ENCODE data around the gene BRIP1. TPM values are rescaled to one million over a fixed set of nuclear protein-coding genes. Genes with fewer than 3 reads are reported as not detected.
A peak's percentile ranks its signal among the peaks of the same experiment; 100 is the strongest.

The BRIP1 gene
- total RNA-seq, 2 donors from 2014 or later: 24.1 to 24.3 TPM

DNA sequence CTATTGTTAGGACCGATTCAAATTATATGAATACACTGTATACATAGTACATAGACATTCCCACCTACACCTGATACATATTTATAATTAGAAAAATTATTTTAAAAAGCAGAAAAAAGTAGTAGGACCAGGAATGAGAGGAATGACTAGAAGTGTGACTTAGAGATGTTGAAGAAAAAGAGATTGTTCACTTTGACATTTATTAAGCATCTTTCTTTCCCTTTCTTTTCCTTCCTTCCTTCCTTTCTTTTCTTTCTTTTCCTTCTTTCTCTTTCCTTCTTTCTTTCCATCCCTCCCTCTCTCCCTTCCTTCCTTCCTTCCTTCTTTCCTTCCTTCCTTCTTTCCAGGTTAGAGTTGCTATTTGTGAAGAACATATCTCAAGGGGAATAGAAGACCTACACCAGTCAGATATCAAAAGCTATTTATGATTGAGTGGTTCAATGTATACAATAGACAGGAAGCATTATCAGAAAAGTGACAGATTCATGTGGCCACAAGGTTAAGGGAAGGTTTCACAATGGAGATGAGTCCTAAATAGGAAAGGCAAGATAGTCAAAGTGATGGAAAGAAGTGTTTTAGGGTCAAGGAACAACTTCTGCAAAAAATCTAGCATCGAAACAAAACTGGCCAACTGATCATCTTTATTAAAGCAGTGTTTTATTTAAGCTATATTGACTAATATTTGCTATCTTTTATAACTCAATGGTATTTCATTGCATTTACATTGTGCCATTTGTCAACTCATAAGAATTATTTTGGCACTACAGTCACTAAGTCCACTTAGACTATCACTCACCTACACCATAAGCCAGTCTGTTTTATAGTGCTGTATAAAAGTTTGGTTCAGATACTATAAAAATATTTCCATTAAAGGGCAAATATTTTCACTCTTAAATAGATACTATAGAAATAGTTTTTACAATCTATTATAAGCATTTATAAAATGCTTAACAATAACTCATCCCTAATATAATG, 218.2 kb downstream of the BRIP1 start:
- ATAC-seq (no peak), DNase-seq (ENCODE audit: low spot score in 2 of 2) (no peak)
- no peaks in the 10 kb centered on the region for H3K9me3 Mint-ChIP-seq
- no peak overlapping the region for H3K27ac Mint-ChIP-seq
- H3K36me3 Mint-ChIP-seq: no peaks in the 10 kb centered on the region

- ATAC-seq (no peak), DNase-seq (ENCODE audit: low spot score in 2 of 2) (no peak)
- H3K9me3 Mint-ChIP-seq: no peaks in the 10 kb centered on the region
- no peaks in the 10 kb centered on the region for H3K36me3 Mint-ChIP-seq
- H3K27ac Mint-ChIP-seq: no peak overlapping the region
Observed at GRCh38 chr17:61642768-61643167, 220.6 kb downstream of the BRIP1 start.

DNA sequence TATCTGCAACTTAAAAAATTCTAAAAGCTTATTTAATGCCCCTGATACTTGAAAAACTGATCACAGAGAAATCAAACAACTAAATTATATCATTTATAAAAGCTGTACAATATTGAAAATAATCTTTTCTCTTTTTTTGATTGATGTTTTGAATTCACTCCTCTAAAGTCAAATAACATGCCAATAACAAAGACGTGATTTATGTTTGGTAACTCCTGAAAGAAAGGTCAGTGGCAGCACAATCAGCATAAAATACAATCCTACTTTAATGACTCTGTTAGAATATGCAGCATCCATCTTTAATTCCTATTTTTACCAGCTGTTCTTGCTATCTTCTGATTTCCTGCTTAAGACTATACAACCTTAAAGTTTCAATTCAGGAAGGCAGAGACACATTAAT, 221.6 kb downstream of the BRIP1 start:
- H3K36me3 Mint-ChIP-seq: no peaks in the 10 kb centered on the region
- DNase-seq (ENCODE audit: low spot score in 2 of 2) (no peak), ATAC-seq (no peak)
- no peak overlapping the region for H3K27ac Mint-ChIP-seq
- H3K9me3 Mint-ChIP-seq: no peaks in the 10 kb centered on the region

DNA sequence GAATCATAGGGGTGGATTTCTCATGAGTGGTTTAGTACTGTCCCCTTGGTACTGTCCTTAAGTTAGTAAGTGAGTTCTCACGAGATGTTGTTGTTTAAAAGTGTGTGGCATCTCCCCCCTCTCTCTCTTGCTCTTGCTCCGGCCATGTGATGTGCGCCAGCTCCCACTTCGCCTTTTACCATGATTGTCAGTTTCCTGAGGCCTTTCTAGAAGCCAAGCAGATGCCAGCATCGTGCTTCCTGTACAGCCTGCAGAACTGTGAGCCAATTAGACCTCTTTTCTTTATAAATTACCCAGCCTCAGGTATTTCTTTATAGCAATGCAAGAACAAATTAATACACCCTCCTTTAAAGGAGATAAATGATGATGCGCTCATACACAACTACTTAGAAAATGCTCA, 222.2 kb downstream of the BRIP1 start:
- no peak for ATAC-seq
- Mint-ChIP-seq H3K27ac (no peak overlapping the region), H3K36me3 (no peaks in the 10 kb centered on the region), H3K9me3 (no peaks in the 10 kb centered on the region)
- no peak for DNase-seq (ENCODE audit: low spot score in 2 of 2)

DNA sequence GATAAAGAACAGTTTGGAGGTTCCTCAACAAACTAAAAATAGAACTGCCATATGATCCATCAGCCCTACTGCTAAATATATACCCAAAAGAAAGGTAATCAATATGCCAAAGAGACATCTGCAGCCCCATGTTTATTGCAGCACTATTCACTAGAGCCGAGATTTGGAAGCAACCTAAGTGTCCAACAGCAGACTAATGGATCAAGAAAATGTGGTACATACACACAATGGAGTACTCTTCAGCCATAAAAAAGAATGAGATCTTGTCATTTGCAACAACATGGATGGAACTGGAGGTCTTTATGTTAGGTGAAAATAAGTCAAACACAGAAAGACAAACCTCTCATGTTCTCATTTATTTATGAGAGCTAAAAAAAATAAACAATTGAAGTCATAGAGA, 223.5 kb downstream of the BRIP1 start:
- H3K27ac Mint-ChIP-seq: no peak overlapping the region
- no peaks in the 10 kb centered on the region for H3K9me3 Mint-ChIP-seq
- DNase-seq (ENCODE audit: low spot score in 2 of 2) (no peak), ATAC-seq (no peak)
- H3K36me3 Mint-ChIP-seq: peaks cover 0 to 6% of the 10 kb centered on the region in 2 donors

DNA sequence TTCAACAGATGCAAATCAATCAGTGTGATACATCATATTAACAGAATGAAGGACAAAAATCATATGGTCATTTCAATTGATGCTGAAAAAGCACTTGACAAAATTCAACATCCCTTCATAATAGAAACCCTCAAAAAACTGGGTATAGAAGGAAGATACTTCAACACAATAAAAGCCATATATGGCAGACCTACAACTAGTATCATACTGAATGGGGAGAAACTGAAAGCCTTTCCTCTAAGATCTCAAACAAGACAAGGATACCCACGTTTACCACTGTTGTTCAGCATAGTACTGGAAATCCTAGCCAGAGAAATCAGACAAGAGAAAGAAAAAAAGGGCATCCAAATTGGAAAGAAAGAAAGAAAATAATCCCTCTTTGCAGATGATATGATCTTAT, 225.2 kb downstream of the BRIP1 start:
- Mint-ChIP-seq H3K36me3 (peaks cover 0 to 6% of the 10 kb centered on the region in 2 donors), H3K27ac (no peak overlapping the region), H3K9me3 (no peaks in the 10 kb centered on the region)
- DNase-seq (ENCODE audit: low spot score in 2 of 2): no peak
- ATAC-seq: no peak

DNA sequence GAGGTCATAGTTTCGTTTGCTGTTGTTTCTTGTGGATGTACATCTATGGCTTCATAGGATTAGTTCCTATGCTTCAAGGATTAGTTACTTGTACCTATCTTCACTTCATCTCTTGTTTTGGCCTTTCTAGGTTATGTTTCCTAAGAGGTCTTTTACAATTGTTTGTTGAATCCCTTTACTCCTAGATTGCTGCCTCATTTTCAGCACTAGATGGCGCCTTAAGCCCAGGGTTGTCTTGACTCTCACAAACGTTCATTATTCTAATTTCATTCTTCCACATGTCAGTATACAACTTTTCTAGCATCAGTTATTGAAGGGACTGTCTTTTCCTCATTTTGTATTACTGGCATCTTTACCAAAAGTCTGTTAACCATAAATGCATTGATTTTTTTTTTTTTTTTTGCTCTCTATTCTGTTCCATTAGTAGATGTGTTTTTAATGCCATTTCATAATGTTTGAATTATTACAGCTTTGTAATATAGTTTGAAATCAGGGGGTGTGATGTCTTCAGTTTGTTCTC, 227.4 kb downstream of the BRIP1 start:
- no peak for ATAC-seq
- H3K9me3 Mint-ChIP-seq: no peaks in the 10 kb centered on the region
- no peak overlapping the region for H3K27ac Mint-ChIP-seq
- peak in 1 of 2 donors; percentile 48 for DNase-seq (ENCODE audit: low spot score in 2 of 2)
- H3K36me3 Mint-ChIP-seq: peaks cover 0 to 6% of the 10 kb centered on the region in 2 donors

GRCh38 chr17:61634942-61635538, 228.3 kb downstream of the BRIP1 start:
- H3K36me3 Mint-ChIP-seq: peaks cover 0 to 6% of the 10 kb centered on the region in 2 donors
- ATAC-seq: no peak
- no peaks in the 10 kb centered on the region for H3K9me3 Mint-ChIP-seq
- H3K27ac Mint-ChIP-seq: no peak overlapping the region
- DNase-seq (ENCODE audit: low spot score in 2 of 2): no peak

- Mint-ChIP-seq H3K9me3 (no peaks in the 10 kb centered on the region), H3K27ac (no peak overlapping the region), H3K36me3 (peaks cover 0 to 6% of the 10 kb centered on the region in 2 donors)
- ATAC-seq (no peak), DNase-seq (ENCODE audit: low spot score in 2 of 2) (no peak)
Observed at GRCh38 chr17:61634011-61634539, 229.3 kb downstream of the BRIP1 start.

DNA sequence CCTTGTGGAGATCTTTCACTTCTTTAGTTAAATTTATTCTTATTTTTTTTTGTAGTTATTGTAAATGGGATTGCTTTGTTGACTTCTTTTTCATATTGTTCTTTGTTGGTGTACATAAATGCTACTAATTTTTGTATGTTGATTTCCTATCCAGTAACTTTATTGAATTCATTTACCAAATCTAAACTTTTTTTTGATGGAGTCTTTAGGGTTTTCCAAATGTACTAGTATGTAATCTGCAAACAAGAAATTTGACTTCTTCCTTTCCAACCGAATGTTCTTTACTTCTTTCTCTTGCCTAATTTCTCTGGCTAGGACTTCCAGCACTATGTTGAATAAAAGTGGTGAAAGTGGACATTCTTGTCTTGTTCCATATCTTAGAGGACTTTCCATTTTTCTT, 230.5 kb downstream of the BRIP1 start:
- Mint-ChIP-seq H3K27ac (no peak overlapping the region), H3K36me3 (peaks cover 0 to 6% of the 10 kb centered on the region in 2 donors), H3K9me3 (no peaks in the 10 kb centered on the region)
- ATAC-seq (no peak), DNase-seq (ENCODE audit: low spot score in 2 of 2) (no peak)

DNA sequence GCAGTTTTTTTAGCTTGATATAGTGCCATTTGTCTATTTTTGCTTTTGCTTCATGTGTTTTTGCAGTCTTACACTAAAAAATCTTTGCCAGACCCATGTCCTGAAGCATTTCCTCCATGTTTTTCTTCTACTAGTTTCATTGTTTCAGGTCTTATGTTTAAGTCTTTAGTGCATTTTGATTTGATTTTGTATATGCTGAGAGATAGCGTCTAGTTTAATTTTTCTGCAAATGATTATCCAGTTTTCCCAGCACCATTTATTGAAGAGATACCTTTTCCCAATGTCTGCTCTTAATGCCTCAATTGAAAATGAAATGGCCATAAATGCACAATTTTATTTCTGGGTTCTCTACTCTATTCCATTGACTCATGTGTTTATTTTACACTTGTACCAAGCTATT, 231.5 kb downstream of the BRIP1 start:
- H3K36me3 Mint-ChIP-seq: peaks cover 0 to 6% of the 10 kb centered on the region in 2 donors
- DNase-seq (ENCODE audit: low spot score in 2 of 2) (no peak), ATAC-seq (no peak)
- no peak overlapping the region for H3K27ac Mint-ChIP-seq
- no peaks in the 10 kb centered on the region for H3K9me3 Mint-ChIP-seq

Other genes starting within 250 kb of the BRIP1 start
- gene INTS2, start 64.5 kb upstream of the BRIP1 start, total RNA-seq: 10 to 100 TPM; 31.4 to 37.2 TPM
- 10 to 100 TPM; 45.9 to 56.6 TPM for gene MED13, start 201.8 kb upstream of the BRIP1 start, total RNA-seq

Measured in activated naive CD4-positive, alpha-beta T cell treated with anti-CD3 and anti-CD28 coated beads, Interleukin-2, amount 50 U/mL, for 72 hours (primary cell).